Chondrocyte (in vitro differentiated cells): Measurements from ENCODE around the gene PARN. TPM values are rescaled to one million over a fixed set of nuclear protein-coding genes. Genes with fewer than 3 reads are reported as not detected.

ENCODE experiments used
- DNase-seq: peaks from one replicate; pipeline ENCODE4 v3.0.0; 2021; ENCODE audit warnings: mixed read lengths, low spot score
- H3K27ac Mint-ChIP-seq: one replicate; pipeline ENCODE4 v1.8.0; 2021; ENCODE audit warnings: mild to moderate bottlenecking, moderate library complexity, mixed read lengths; ENCODE audit not compliant: unreplicated experiment
- H3K27me3 Mint-ChIP-seq: 2 replicates; pipeline ENCODE4 v1.8.0; 2021; ENCODE audit warnings: low read depth, mixed read lengths
- H3K36me3 Mint-ChIP-seq: 2 replicates; pipeline ENCODE4 v1.8.0; 2021; ENCODE audit warnings: low read depth, mixed read lengths
- H3K4me1 Mint-ChIP-seq: 2 replicates; pipeline ENCODE4 v1.8.0; 2021; ENCODE audit warnings: low read depth, mild to moderate bottlenecking, mixed read lengths
- H3K4me3 Mint-ChIP-seq: one replicate; pipeline ENCODE4 v1.8.0; 2021; ENCODE audit warnings: mild to moderate bottlenecking, moderate library complexity, mixed read lengths; ENCODE audit not compliant: unreplicated experiment
- H3K9me3 Mint-ChIP-seq: 2 replicates; pipeline ENCODE4 v1.8.0; 2021; ENCODE audit warnings: low read depth, mixed read lengths
- CTCF ChIP-seq: fragments of 200-600 bp; sonication (generic); IDR thresholded peaks from 2 replicates; pipeline ENCODE4 v1.5.0; 2021; ENCODE audit warnings: antibody characterized with exemption, mild to moderate bottlenecking, moderate library complexity
- total RNA-seq: library from RNA; stranded (reverse); gene quantifications from 3 replicates; pipeline ENCODE4 v1.2.1, GENCODE V29; 2021

The PARN gene
- total RNA-seq, 1 donor from 2014 or later, result 24.1 TPM

GRCh38 chr16:14464192-14464591, 165.9 kb downstream of the PARN start:
- Mint-ChIP-seq H3K36me3 (peaks cover 18% of the 10 kb centered on the region), H3K9me3 (peaks cover 10% of the 10 kb centered on the region), H3K4me1 (peaks cover 3% of the 10 kb centered on the region), H3K27me3 (no peaks in the 10 kb centered on the region), H3K27ac (no peak overlapping the region), H3K4me3 (no peak overlapping the region)
- no peak for DNase-seq
- TF ChIP-seq CTCF, result no peak

DNA sequence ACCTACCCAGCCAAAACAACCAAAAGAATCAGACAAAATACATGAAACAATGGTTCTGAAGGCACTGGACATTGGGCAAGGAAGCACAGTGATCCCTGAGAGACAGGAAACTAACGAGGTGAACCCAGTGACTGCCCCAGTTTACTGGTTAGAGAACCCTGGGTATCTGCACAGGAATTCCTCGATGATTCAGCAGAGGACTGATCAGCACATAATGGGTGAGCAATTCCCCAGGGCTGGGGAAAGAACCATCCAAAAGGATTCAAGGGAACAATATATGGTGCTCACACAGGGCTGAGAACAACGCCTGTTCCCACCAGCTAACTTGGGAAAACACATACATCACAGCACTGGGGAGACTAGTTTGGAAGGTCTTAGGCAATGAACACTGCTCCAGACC, 167.2 kb downstream of the PARN start:
- peaks cover 1% of the 10 kb centered on the region for H3K4me1 Mint-ChIP-seq
- H3K27me3 Mint-ChIP-seq, result no peaks in the 10 kb centered on the region
- TF ChIP-seq CTCF, result no peak
- peaks cover 10% of the 10 kb centered on the region for H3K9me3 Mint-ChIP-seq
- no peak for DNase-seq
- H3K27ac Mint-ChIP-seq, result no peak overlapping the region
- no peak overlapping the region for H3K4me3 Mint-ChIP-seq
- peaks cover 18% of the 10 kb centered on the region for H3K36me3 Mint-ChIP-seq

DNA sequence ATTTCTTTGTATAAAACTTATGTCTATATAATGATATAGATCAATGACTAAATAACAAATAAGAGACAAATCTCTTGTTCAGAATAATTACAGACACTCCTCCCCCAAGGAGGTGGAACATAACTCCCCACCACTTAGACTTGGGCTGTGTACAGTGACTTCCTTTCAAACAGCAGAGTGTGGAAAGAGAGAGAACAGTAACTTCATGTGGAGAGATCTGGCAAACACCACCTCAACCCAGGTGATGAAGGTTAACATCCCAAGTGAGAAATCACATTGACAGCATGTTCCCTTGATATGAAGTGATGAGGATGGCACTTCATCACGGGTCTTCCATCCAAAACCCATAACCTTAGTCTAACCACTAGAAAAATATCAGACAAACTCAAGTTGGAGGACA, 169.3 kb downstream of the PARN start:
- DNase-seq, result no peak
- H3K36me3 Mint-ChIP-seq, result peaks cover 19% of the 10 kb centered on the region
- H3K4me1 Mint-ChIP-seq, result peaks cover 1% of the 10 kb centered on the region
- H3K27ac Mint-ChIP-seq, result no peak overlapping the region
- H3K9me3 Mint-ChIP-seq, result peaks cover 10% of the 10 kb centered on the region
- no peaks in the 10 kb centered on the region for H3K27me3 Mint-ChIP-seq
- no peak overlapping the region for H3K4me3 Mint-ChIP-seq
- no peak for TF ChIP-seq CTCF

- Mint-ChIP-seq H3K27me3 (no peaks in the 10 kb centered on the region), H3K27ac (no peak overlapping the region), H3K4me1 (peaks cover 7% of the 10 kb centered on the region), H3K9me3 (peaks cover 4% of the 10 kb centered on the region), H3K4me3 (no peak overlapping the region), H3K36me3 (peaks cover 19% of the 10 kb centered on the region)
- no peak for DNase-seq
- no peak for TF ChIP-seq CTCF
Observed at GRCh38 chr16:14458576-14458975, 171.5 kb downstream of the PARN start.

DNA sequence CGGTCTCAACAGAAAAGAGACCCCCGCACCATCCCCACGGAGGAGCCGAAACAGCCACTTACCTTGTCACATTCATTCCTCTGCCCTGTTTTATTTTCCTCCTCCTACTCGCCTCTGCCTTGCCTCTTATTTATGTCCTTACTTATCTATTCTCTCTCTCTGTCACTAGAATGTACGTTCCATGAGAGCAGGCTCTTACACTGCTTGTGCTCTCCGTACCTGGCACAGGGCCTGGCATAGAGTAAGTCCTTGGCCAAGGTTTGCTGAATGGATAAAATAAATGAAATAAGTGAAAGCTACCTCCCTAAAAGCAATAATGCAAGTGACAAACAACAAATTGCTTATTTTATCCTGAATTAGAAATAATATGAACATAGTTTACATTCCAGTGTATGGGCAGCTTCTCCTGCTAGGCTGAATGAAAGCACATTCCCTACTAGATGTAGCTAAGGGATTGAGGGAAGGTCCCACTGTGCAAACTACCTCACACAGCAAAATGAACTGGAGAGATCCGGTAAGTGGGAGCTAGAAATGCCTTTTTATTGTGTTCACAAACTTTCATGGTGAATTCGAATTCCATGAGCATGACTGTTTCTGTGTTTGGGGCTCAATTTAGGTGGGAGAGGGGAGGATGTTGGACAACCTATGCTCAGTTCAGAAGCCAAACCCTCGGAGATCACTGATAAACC, 173.1 kb downstream of the PARN start:
- DNase-seq, result no peak
- TF ChIP-seq CTCF, result no peak
- Mint-ChIP-seq H3K4me1 (peaks cover 7% of the 10 kb centered on the region), H3K4me3 (no peak overlapping the region), H3K36me3 (peaks cover 13% of the 10 kb centered on the region), H3K27me3 (no peaks in the 10 kb centered on the region), H3K9me3 (no peaks in the 10 kb centered on the region), H3K27ac (no peak overlapping the region)
